Measurements from ENCODE around the gene CCDC33.

The CCDC33 gene

DNA sequence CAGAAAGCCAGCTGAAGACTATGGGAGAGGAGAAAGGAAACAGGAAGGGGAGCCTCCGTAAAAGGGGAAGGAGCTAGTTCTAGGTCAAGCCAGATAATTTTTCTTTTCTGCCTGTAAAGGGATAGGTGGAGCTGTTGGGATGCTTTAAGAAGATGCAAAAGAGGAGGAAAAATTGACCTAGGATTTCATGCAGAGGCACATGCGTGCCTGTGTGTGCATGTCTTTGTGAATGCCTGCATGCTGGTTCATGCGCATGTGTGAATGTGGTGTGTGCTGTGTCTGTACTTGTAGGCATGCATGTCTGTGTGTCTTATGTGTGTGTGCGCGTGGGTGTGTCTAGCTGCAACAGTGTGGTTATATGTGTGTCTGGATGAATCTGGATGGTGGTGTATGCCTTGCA, 27.3 kb downstream of the CCDC33 start:
- no peak for DNase-seq (ENCODE audit: low read depth)
- no peak overlapping the region for H3K4me3 ChIP-seq (ENCODE audit: low read depth, low read length)
- TF ChIP-seq CTCF (IDR thresholded peaks at IDR 0.05; ENCODE audit: low read depth, low read length, missing control alignments): no peak
- in situ Hi-C loops (cut with HindIII; ENCODE audit: low sequenced_read_pairs): no loop called here

DNA sequence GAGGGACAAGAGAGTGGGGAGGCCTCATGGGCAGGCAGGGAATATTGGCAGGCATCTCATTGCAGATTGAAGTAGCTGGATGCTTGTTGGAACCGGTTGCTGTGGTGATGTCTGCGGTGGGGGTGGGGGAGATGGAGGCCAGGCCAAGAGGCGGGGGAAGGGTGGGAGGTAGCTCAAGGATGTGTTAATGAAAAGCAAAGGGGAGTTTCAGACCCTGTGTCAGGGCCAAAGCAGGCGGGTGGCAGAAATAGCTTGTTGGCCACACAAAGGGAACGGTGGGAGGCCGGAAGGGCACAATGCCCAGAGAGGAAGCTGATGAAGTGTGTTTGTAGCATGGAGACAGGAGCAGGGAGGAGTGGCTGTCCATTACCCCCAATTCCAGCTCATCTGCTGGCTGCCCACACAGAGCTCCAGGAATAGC, 28.0 kb downstream of the CCDC33 start:
- no peak overlapping the region for H3K4me3 ChIP-seq (ENCODE audit: low read depth, low read length)
- TF ChIP-seq CTCF (IDR thresholded peaks at IDR 0.05; ENCODE audit: low read depth, low read length, missing control alignments): no peak
- in situ Hi-C loops (cut with HindIII; ENCODE audit: low sequenced_read_pairs): no loop called here
- DNase-seq (ENCODE audit: low read depth): no peak

GRCh38 chr15:74265046-74265639, 29.0 kb downstream of the CCDC33 start:
- TF ChIP-seq CTCF (IDR thresholded peaks at IDR 0.05; ENCODE audit: low read depth, low read length, missing control alignments): no peak
- no peak overlapping the region for H3K4me3 ChIP-seq (ENCODE audit: low read depth, low read length)
- peak; percentile 9 for DNase-seq (ENCODE audit: low read depth)
- in situ Hi-C loops (cut with HindIII; ENCODE audit: low sequenced_read_pairs): no loop called here

GRCh38 chr15:74268020-74268419, 31.9 kb downstream of the CCDC33 start:
- no peak for TF ChIP-seq CTCF (IDR thresholded peaks at IDR 0.05; ENCODE audit: low read depth, low read length, missing control alignments)
- no peak overlapping the region for H3K4me3 ChIP-seq (ENCODE audit: low read depth, low read length)
- in situ Hi-C loops (cut with HindIII; ENCODE audit: low sequenced_read_pairs): no loop called here
- DNase-seq (ENCODE audit: low read depth): no peak

DNA sequence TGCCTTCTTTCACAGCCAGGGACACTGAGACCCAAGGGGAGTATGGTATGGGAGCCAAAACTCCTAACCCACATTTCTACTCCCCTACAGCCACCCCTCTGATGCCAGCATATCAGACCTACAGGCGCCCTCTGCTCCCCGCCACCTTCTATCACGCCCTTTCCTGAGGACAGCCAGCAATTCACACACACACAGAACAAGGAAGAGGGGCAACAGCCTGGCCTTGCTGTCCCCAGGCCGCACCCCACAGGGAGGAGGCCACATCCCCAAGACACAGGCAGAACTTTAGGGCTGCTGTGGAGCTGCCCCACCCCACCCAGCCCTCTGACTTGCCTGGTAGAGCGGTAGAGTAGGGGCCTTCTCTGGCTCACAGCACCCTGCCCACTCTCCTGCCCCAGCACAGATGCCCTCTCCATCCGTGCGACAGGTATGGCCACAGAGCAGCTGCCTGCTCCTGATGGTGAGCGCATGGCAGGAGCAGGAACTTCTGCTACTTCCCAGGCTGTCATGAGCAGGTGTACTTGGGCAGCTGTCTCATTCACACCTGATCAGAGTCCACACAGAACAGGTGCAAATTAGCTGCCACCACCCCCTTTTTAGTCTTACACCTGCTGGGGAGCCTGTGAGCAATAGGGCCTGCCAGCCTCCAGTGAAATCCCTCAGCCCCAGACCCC, 33.4 kb downstream of the CCDC33 start:
- DNase-seq (ENCODE audit: low read depth): no peak
- no peak for TF ChIP-seq CTCF (IDR thresholded peaks at IDR 0.05; ENCODE audit: low read depth, low read length, missing control alignments)
- no peak overlapping the region for H3K4me3 ChIP-seq (ENCODE audit: low read depth, low read length)
- in situ Hi-C loops (cut with HindIII; ENCODE audit: low sequenced_read_pairs): no loop called here

- DNase-seq (ENCODE audit: low read depth): no peak
- in situ Hi-C loops (cut with HindIII; ENCODE audit: low sequenced_read_pairs): no loop called here
- no peak for TF ChIP-seq CTCF (IDR thresholded peaks at IDR 0.05; ENCODE audit: low read depth, low read length, missing control alignments)
- H3K4me3 ChIP-seq (ENCODE audit: low read depth, low read length): no peak overlapping the region
Measured at GRCh38 chr15:74270155-74270554, 34.0 kb downstream of the CCDC33 start.

All from astrocyte of the cerebellum (primary cell).